Ectodermal cell (in vitro differentiated cells): ENCODE measurements around the gene ADAMTSL2.

Experiments
- H3K27ac ChIP-seq: 2 replicates; pipeline ENCODE4 v1.7.0; 2013; ENCODE audit warnings: mild to moderate bottlenecking, low read depth, low read length; ENCODE audit not compliant: insufficient read depth, poor library complexity, severe bottlenecking
- H3K27me3 ChIP-seq: 2 replicates; pipeline ENCODE4 v1.7.0; 2013; ENCODE audit warnings: mild to moderate bottlenecking, low read length; ENCODE audit not compliant: insufficient read depth, control insufficient read depth, poor library complexity, severe bottlenecking
- H3K36me3 ChIP-seq: one replicate; pipeline ENCODE4 v1.7.0; 2013; ENCODE audit warnings: low read length; ENCODE audit not compliant: control insufficient read depth, insufficient read depth
- H3K4me1 ChIP-seq: one replicate; pipeline ENCODE4 v1.7.0; 2013; ENCODE audit warnings: low read length; ENCODE audit not compliant: control insufficient read depth, insufficient read depth
- H3K4me3 ChIP-seq: 2 replicates; pipeline ENCODE4 v1.7.0; 2013; ENCODE audit warnings: low read depth, low read length, control low read depth; ENCODE audit not compliant: insufficient read depth
- H3K9me3 ChIP-seq: 2 replicates; pipeline ENCODE4 v1.7.0; 2013; ENCODE audit warnings: mild to moderate bottlenecking, low read length, moderate library complexity; ENCODE audit not compliant: control insufficient read depth
- WGBS, 2 experiments: methylation state at CpG; one replicate each; pipeline ENCODE4 v1.1.7; 2013; ENCODE audit warnings: missing lambda C conversion rate in 2 of 2; 5-methylcytosine and 5-hydroxymethylcytosine counted together

ADAMTSL2 gene

DNA sequence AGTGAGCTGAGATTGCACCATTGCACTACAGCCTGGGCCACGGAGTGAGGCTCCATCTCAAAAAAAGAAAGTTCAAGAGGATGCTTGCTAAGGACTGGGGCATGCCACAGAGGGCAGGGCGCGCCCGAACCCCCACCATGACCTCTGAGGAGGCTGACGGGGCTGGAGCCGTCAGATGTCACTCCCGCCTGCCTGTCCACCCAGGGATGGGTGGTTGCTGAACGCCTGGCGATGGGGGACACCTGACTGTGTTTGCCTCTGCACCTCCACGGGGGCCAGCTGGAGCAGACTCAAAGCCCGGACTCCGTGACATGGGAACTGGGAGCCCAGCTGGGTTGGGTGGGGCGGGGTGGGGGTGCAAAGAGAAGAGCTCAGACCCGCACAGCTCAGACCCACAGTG lies 31.9 kb downstream of the ADAMTSL2 start:
- Histone ChIP-seq H3K27ac (no peak overlapping the region), H3K36me3 (no peaks in the 10 kb centered on the region), H3K4me1 (peaks cover 18% of the 10 kb centered on the region), H3K27me3 (no peaks in the 10 kb centered on the region), H3K9me3 (no peaks in the 10 kb centered on the region), H3K4me3 (no peak overlapping the region)
- WGBS, 2 experiments, result 90 to 92% methylated on average over 14 of the region's 14 CpGs

GRCh38 chr9:133566817-133567216 lies 32.3 kb downstream of the ADAMTSL2 start:
- 94 to 95% methylated on average over 17 of the region's 17 CpGs for WGBS, 2 experiments
- Histone ChIP-seq H3K27me3 (no peaks in the 10 kb centered on the region), H3K4me3 (no peak overlapping the region), H3K9me3 (no peaks in the 10 kb centered on the region), H3K4me1 (peaks cover 18% of the 10 kb centered on the region), H3K36me3 (no peaks in the 10 kb centered on the region), H3K27ac (no peak overlapping the region)

- H3K4me3 ChIP-seq, result no peak overlapping the region
- H3K27me3 ChIP-seq, result no peaks in the 10 kb centered on the region
- H3K9me3 ChIP-seq, result no peaks in the 10 kb centered on the region
- H3K27ac ChIP-seq, result no peak overlapping the region
- no peaks in the 10 kb centered on the region for H3K36me3 ChIP-seq
- WGBS, 2 experiments, result 92 to 93% methylated on average over 33 of the region's 33 CpGs
- H3K4me1 ChIP-seq, result peaks cover 18% of the 10 kb centered on the region
Measured at GRCh38 chr9:133568186-133568585, 33.7 kb downstream of the ADAMTSL2 start.

DNA sequence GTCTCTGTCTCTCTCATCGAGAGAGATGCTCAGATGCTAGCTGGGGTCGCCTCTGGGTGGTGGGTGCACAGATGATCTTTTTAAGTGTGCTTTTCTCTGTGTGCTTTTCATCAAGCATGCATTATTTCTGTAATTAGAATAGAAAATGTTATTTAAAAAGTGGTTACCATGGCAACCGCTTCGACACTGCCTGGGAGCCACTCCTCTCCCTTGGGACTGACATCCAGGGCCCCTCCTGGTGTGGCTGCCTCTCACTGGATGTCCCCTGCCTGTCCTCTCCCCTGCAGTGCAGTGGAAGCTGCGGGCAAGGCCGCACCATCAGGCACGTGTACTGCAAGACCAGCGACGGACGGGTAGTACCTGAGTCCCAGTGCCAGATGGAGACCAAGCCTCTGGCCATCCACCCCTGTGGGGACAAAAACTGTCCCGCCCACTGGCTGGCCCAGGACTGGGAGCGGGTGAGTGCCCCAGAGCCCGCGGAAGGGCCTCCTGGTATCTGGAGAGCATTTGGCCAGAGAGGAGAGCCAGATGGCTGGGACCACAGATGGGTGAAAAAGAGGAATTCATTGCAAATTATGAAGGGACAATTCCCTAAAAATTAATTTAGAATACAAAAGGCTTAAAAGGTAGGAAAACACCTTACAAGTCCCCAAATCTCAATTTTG lies 34.7 kb downstream of the ADAMTSL2 start:
- H3K4me1 ChIP-seq, result peaks cover 18% of the 10 kb centered on the region
- no peaks in the 10 kb centered on the region for H3K36me3 ChIP-seq
- no peaks in the 10 kb centered on the region for H3K9me3 ChIP-seq
- H3K27ac ChIP-seq, result no peak overlapping the region
- H3K27me3 ChIP-seq, result no peaks in the 10 kb centered on the region
- WGBS, 2 experiments, result 93 to 94% methylated on average over 14 of the region's 14 CpGs
- no peak overlapping the region for H3K4me3 ChIP-seq

DNA sequence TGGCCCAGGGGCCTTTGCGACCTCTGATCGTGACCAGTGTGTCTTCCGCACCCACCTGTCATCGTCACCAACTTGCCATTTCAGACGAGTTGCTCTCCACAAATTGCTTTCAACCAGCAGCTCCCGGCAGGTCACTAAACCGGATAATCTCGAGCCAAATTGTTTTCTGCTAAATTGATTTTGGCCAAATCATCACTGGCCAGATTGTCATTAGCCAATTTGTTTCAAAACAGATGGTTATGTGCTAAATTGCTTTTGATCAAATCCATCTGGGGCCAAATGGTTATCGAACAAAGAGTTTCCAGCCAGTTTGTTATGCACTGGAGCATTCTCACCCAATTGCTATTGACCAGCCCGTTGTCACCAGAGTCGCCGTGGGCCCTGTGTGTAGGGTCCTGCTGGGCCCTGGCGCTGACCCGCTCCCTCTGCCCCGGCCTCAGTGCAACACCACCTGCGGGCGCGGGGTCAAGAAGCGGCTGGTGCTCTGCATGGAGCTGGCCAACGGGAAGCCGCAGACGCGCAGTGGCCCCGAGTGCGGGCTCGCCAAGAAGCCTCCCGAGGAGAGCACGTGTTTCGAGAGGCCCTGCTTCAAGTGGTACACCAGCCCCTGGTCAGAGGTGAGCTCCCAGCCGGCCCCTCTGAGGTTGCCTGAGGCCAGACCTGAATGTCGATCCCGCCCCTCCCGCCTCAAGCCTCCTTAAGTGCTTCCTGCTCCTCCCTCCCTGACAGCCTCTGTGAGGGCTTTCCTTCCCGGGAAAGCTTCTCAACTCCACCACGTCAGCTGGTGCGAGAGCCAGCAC lies 35.6 kb downstream of the ADAMTSL2 start:
- WGBS, 2 experiments, result 76 to 79% methylated on average over 36 of the region's 36 CpGs
- Histone ChIP-seq H3K4me1 (peaks cover 18% of the 10 kb centered on the region), H3K27me3 (no peaks in the 10 kb centered on the region), H3K9me3 (no peaks in the 10 kb centered on the region), H3K27ac (no peak overlapping the region), H3K36me3 (no peaks in the 10 kb centered on the region), H3K4me3 (no peak overlapping the region)

DNA sequence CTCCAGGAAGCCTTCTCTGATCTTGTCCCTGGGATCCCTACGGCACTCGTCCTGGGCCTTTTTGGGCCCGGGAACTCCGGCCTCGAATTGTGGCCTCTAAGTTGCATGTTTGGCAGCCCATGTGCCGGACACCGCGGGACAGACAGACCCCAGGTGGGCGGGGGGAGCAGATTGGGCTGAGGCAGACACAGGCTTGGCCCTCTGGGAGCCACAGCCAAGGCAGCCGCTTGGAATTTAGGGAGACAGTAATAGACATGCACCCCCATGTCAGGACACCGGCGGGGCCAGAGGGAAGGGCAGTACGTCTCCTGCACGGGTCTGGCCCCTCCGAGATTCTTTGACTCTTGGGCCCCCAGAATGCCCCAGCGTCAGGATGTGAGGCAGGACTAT lies 36.2 kb downstream of the ADAMTSL2 start:
- WGBS, 2 experiments, result 82 to 85% methylated on average over 16 of the region's 16 CpGs
- H3K36me3 ChIP-seq, result no peaks in the 10 kb centered on the region
- no peaks in the 10 kb centered on the region for H3K27me3 ChIP-seq
- no peaks in the 10 kb centered on the region for H3K9me3 ChIP-seq
- peaks cover 19% of the 10 kb centered on the region for H3K4me1 ChIP-seq
- H3K27ac ChIP-seq, result no peak overlapping the region
- H3K4me3 ChIP-seq, result no peak overlapping the region

DNA sequence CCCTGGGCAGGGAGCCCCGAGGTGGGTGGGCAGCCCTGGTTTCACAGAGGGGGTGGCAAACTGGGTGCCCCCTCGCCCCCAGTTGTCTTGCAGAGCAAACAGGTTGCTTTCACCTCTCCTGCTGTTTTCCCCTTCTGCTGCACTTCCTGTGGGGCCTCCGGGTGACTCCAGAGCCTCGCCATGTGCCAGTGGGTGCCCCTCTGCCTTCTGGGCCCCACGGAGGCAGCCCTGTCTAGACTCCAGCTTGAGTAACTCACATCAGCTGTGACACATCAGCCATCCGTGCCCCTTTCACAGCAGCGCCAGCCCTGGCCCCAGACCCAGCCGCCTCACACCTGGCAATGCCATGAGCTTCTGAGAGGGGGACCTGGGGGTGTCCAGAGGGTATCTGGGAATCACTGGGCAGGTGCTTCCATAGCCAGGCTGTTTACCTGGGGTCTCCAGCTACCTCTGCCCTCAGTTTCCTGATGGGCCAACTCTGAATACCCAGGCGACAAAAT lies 36.9 kb downstream of the ADAMTSL2 start:
- Histone ChIP-seq H3K4me3 (no peak overlapping the region), H3K36me3 (no peaks in the 10 kb centered on the region), H3K9me3 (no peaks in the 10 kb centered on the region), H3K27ac (no peak overlapping the region), H3K4me1 (peaks cover 21% of the 10 kb centered on the region), H3K27me3 (no peaks in the 10 kb centered on the region)
- 94 to 96% methylated on average over 9 of the region's 9 CpGs for WGBS, 2 experiments

DNA sequence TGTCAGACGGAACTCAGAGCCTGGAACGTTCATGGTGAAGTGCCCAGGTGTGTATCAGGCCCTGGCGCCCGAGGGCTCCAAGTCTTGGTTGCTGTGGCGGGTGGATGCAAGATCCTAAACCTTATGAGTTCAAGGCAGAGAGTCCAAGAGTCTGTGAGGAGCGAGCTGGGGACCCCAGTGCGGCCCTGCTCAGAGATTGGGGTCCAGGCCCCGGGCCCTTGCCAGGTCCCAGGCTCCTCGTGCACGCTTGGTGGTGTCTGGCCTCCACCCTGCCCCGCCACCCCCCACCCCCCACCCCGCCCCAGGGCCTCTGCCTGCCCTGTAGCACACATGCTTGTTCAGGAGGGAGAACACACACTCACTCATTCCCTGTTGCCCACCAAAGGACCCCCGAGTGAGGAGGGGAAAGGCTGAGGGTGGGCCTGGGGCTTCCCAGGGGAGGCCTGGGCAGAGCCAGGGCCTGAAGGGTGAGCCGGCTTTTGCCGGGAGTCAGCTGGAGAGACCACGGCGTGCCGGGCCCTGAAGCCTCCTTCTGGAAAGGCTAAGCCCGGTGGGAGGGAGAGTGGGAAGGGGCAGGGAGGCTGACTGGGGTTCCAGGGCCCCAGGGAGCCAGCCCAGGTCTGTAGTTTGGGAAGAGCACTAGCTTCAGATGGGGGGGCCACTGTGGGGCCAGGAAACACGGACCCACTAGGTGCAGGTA lies 37.5 kb downstream of the ADAMTSL2 start:
- Histone ChIP-seq H3K27ac (no peak overlapping the region), H3K9me3 (no peaks in the 10 kb centered on the region), H3K36me3 (no peaks in the 10 kb centered on the region), H3K27me3 (no peaks in the 10 kb centered on the region), H3K4me3 (no peak overlapping the region), H3K4me1 (peaks cover 21% of the 10 kb centered on the region)
- 89 to 90% methylated on average over 18 of the region's 20 CpGs for WGBS, 2 experiments

- Histone ChIP-seq H3K4me1 (peaks cover 26% of the 10 kb centered on the region), H3K27me3 (no peaks in the 10 kb centered on the region), H3K9me3 (no peaks in the 10 kb centered on the region), H3K36me3 (no peaks in the 10 kb centered on the region), H3K4me3 (no peak overlapping the region), H3K27ac (no peak overlapping the region)
- WGBS, 2 experiments, result 91 to 93% methylated on average over 15 of the region's 15 CpGs
Measured at GRCh38 chr9:133572821-133573361, 38.4 kb downstream of the ADAMTSL2 start.
